Neuronal stem cell (in vitro differentiated cells): ENCODE results near the gene TSPEAR.

Experiments used
- DNase-seq: peaks from one replicate; pipeline ENCODE4 v3.0.0-alpha.2; 2013; ENCODE audit warnings: low spot score
- H2AFZ ChIP-seq: one replicate; pipeline ENCODE4 v1.6.1; 2013; ENCODE audit warnings: mild to moderate bottlenecking, low read length, inconsistent platforms
- H2AK5ac ChIP-seq: 2 replicates; pipeline ENCODE4 v1.6.1; 2013; ENCODE audit warnings: low read depth, mild to moderate bottlenecking, inconsistent platforms, low read length, moderate library complexity, mixed read lengths
- H2BK120ac ChIP-seq: 2 replicates; pipeline ENCODE4 v1.6.1; 2013; ENCODE audit warnings: low read depth, mild to moderate bottlenecking, inconsistent platforms, low read length, moderate library complexity, mixed read lengths
- H2BK12ac ChIP-seq: one replicate; pipeline ENCODE4 v1.6.1; 2013; ENCODE audit warnings: low read length, inconsistent platforms
- H2BK15ac ChIP-seq: 2 replicates; pipeline ENCODE4 v1.6.1; 2013; ENCODE audit warnings: mild to moderate bottlenecking, low read length, inconsistent platforms, mixed read lengths
- H2BK5ac ChIP-seq: one replicate; pipeline ENCODE4 v1.6.1; 2013; ENCODE audit warnings: inconsistent platforms, mild to moderate bottlenecking, low read length, moderate library complexity
- H3K14ac ChIP-seq: one replicate; pipeline ENCODE4 v1.6.1; 2013; ENCODE audit warnings: low read length, inconsistent platforms
- H3K18ac ChIP-seq: 2 replicates; pipeline ENCODE4 v1.6.1; 2013; ENCODE audit warnings: low read length, inconsistent platforms
- H3K23ac ChIP-seq: 2 replicates; pipeline ENCODE4 v1.6.1; 2013; ENCODE audit warnings: low read depth, mild to moderate bottlenecking, mixed read lengths, low read length, inconsistent platforms; ENCODE audit not compliant: poor library complexity
- H3K27ac ChIP-seq: replicated peaks from 3 replicates; pipeline ENCODE4 v1.5.1; 2013; ENCODE audit warnings: low read length, inconsistent platforms
- H3K27me3 ChIP-seq, 3 experiments: 2 replicates each; pipeline ENCODE4 v1.6.1; 2013; ENCODE audit warnings: low read length in 3 of 3, mild to moderate bottlenecking in 2 of 3, inconsistent platforms in 1 of 3, low read depth in 1 of 3, mixed read lengths in 1 of 3, moderate library complexity in 1 of 3; ENCODE audit not compliant: control insufficient read depth in 3 of 3, insufficient read depth in 3 of 3
- H3K36me3 ChIP-seq, 2 donors: replicated peaks in 1 of 2; 2 replicates each; pipeline ENCODE4 v1.6.1; 2013; ENCODE audit warnings: low read length in 2 of 2; ENCODE audit not compliant: control insufficient read depth in 2 of 2, insufficient read depth in 2 of 2
- H3K4ac ChIP-seq: 2 replicates; pipeline ENCODE4 v1.6.1; 2013; ENCODE audit warnings: inconsistent platforms, mild to moderate bottlenecking, low read length, moderate library complexity
- H3K4me1 ChIP-seq, 2 donors: 1 replicate in 1 of 2; 2 replicates in 1 of 2; pipeline ENCODE4 v1.6.1; 2013; ENCODE audit warnings: low read length in 2 of 2, low read depth in 1 of 2; ENCODE audit not compliant: control insufficient read depth in 2 of 2, insufficient read depth in 1 of 2
- H3K4me2 ChIP-seq: one replicate; pipeline ENCODE4 v1.6.1; 2013; ENCODE audit warnings: mild to moderate bottlenecking, low read length, inconsistent platforms; ENCODE audit not compliant: insufficient read depth, poor library complexity, severe bottlenecking
- H3K4me3 ChIP-seq, 2 donors: 2 replicates each; pipeline ENCODE4 v1.5.1; 2013; ENCODE audit warnings: low read length in 2 of 2, mild to moderate bottlenecking in 2 of 2, inconsistent platforms in 1 of 2, moderate library complexity in 1 of 2
- H3K79me1 ChIP-seq: one replicate; pipeline ENCODE4 v1.6.1; 2013; ENCODE audit warnings: low read depth, mild to moderate bottlenecking, inconsistent platforms, low read length, moderate library complexity
- H3K9ac ChIP-seq: one replicate; pipeline ENCODE4 v1.6.1; 2013; ENCODE audit warnings: mild to moderate bottlenecking, low read depth, low read length, inconsistent platforms; ENCODE audit not compliant: poor library complexity
- H3K9me3 ChIP-seq, 2 donors: replicated peaks in 1 of 2; 2 replicates each; pipeline versions ENCODE3 to v1.6.1; 2013; ENCODE audit warnings: low read length in 2 of 2, mild to moderate bottlenecking in 2 of 2, inconsistent platforms in 1 of 2, low read depth in 1 of 2, mixed read lengths in 1 of 2, moderate library complexity in 1 of 2; ENCODE audit not compliant: control insufficient read depth in 2 of 2, insufficient read depth in 1 of 2
- H4K8ac ChIP-seq: one replicate; pipeline ENCODE4 v1.6.1; 2013; ENCODE audit warnings: low read depth, mild to moderate bottlenecking, inconsistent platforms, low read length, moderate library complexity
- H4K91ac ChIP-seq: one replicate; pipeline ENCODE4 v1.6.1; 2013; ENCODE audit warnings: low read length, low read depth, mild to moderate bottlenecking, inconsistent platforms; ENCODE audit not compliant: poor library complexity
- WGBS, 2 donors: extraction: QIAGEN DNeasy Blood & Tissue Kit; methylation state at CpG; one replicate each; pipeline ENCODE4 v1.1.7; 2013; ENCODE audit warnings: missing lambda C conversion rate in 2 of 2, mixed read lengths in 1 of 2; ENCODE audit not compliant: insufficient read length in 2 of 2, insufficient replicate concordance in 1 of 2; ENCODE audit errors: extremely low coverage in 2 of 2; 5-methylcytosine and 5-hydroxymethylcytosine counted together

Gene TSPEAR

GRCh38 chr21:44712203-44713028, 1.0 kb upstream of the TSPEAR start:
- no peak overlapping the region for H3K9ac ChIP-seq
- H3K18ac ChIP-seq: peak overlapping the region; percentile 58
- H2BK5ac ChIP-seq: no peak overlapping the region
- H2BK15ac ChIP-seq: no peak overlapping the region
- peaks cover 47 to 87% (median 65%) of the 10 kb centered on the region in 3 experiments for H3K27me3 ChIP-seq
- WGBS, 2 donors: no CpG with 5 or more reads among the region's 22 CpGs
- H2AK5ac ChIP-seq: no peak overlapping the region
- H2BK12ac ChIP-seq: no peak overlapping the region
- H3K4me3 ChIP-seq: no peak overlapping the region
- no peaks in the 10 kb centered on the region for H3K9me3 ChIP-seq
- H3K14ac ChIP-seq: no peak overlapping the region
- DNase-seq: no peak
- no peak overlapping the region for H3K4ac ChIP-seq
- H2AFZ ChIP-seq: no peak overlapping the region
- no peak overlapping the region for H3K4me2 ChIP-seq
- H3K79me1 ChIP-seq: no peaks in the 10 kb centered on the region
- no peak overlapping the region for H4K8ac ChIP-seq
- H3K23ac ChIP-seq: no peak overlapping the region
- no peak overlapping the region for H4K91ac ChIP-seq
- no peak overlapping the region for H3K27ac ChIP-seq
- no peak overlapping the region for H2BK120ac ChIP-seq
- H3K36me3 ChIP-seq: no peaks in the 10 kb centered on the region
- peaks cover 13 to 23% of the 10 kb centered on the region in 2 donors for H3K4me1 ChIP-seq

- Histone ChIP-seq H3K4me3 (no peak overlapping the region), H2AK5ac (peak overlapping the region; percentile 95), H3K27ac (no peak overlapping the region), H3K79me1 (peaks cover 3% of the 10 kb centered on the region), H3K4ac (no peak overlapping the region), H3K23ac (peak overlapping the region; percentile 77), H2BK5ac (no peak overlapping the region), H2AFZ (no peak overlapping the region), H3K9ac (no peak overlapping the region), H3K9me3 (peaks cover 0 to 6% of the 10 kb centered on the region in 2 donors), H3K14ac (peak overlapping the region; percentile 50), H3K27me3 (peaks cover 62 to 95% (median 81%) of the 10 kb centered on the region in 3 experiments), H4K8ac (no peak overlapping the region), H3K18ac (peak overlapping the region; percentile 84), H3K4me2 (no peak overlapping the region), H2BK15ac (peak overlapping the region; percentile 50), H4K91ac (no peak overlapping the region), H3K36me3 (no peaks in the 10 kb centered on the region), H2BK12ac (no peak overlapping the region), H3K4me1 (peaks cover 13 to 28% of the 10 kb centered on the region in 2 donors), H2BK120ac (no peak overlapping the region)
- WGBS, 2 donors: no CpG with 5 or more reads among the region's 20 CpGs
- no peak for DNase-seq
Observed at GRCh38 chr21:44710756-44711326, 531 bp downstream of the TSPEAR start.

- Histone ChIP-seq H3K4me2 (no peak overlapping the region), H2AFZ (no peak overlapping the region), H3K27ac (no peak overlapping the region), H2BK12ac (no peak overlapping the region), H3K18ac (no peak overlapping the region), H3K4ac (no peak overlapping the region), H3K23ac (no peak overlapping the region), H3K9ac (no peak overlapping the region), H3K4me1 (peaks cover 13 to 28% of the 10 kb centered on the region in 2 donors), H4K91ac (no peak overlapping the region), H3K27me3 (peaks cover 62 to 92% (median 81%) of the 10 kb centered on the region in 3 experiments), H3K9me3 (peaks cover 0 to 6% of the 10 kb centered on the region in 2 donors), H3K79me1 (peaks cover 3% of the 10 kb centered on the region), H3K4me3 (no peak overlapping the region), H3K14ac (no peak overlapping the region), H2BK120ac (no peak overlapping the region), H2BK15ac (no peak overlapping the region), H4K8ac (no peak overlapping the region), H2AK5ac (no peak overlapping the region), H3K36me3 (no peaks in the 10 kb centered on the region), H2BK5ac (peak overlapping the region; percentile 4)
- WGBS, 2 donors: no CpG with 5 or more reads among the region's 17 CpGs
- DNase-seq: no peak
Observed at GRCh38 chr21:44710294-44710665, 1.1 kb downstream of the TSPEAR start.
